Dedifferentiated amniotic fluid mesenchymal stem cell (primary cell): ENCODE results near the gene MXD4.

Source experiments
- DNase-seq: peaks from one replicate; pipeline ENCODE4 v3.0.0-alpha.2; 2016; ENCODE audit errors: extremely low spot score

Gene MXD4

GRCh38 chr4:2291705-2292645, 30.1 kb upstream of the MXD4 start:
- DNase-seq, result no peak

- DNase-seq, result no peak
Measured at GRCh38 chr4:2290974-2291704, 29.2 kb upstream of the MXD4 start.

GRCh38 chr4:2290488-2290887, 28.6 kb upstream of the MXD4 start:
- no peak for DNase-seq

GRCh38 chr4:2289955-2290333, 28.0 kb upstream of the MXD4 start:
- DNase-seq, result no peak

GRCh38 chr4:2289311-2289954, 27.5 kb upstream of the MXD4 start:
- no peak for DNase-seq

- no peak for DNase-seq
Measured at GRCh38 chr4:2288051-2288541, 26.2 kb upstream of the MXD4 start.

GRCh38 chr4:2287594-2287915, 25.6 kb upstream of the MXD4 start:
- no peak for DNase-seq

GRCh38 chr4:2286904-2287593, 25.1 kb upstream of the MXD4 start:
- DNase-seq, result no peak

GRCh38 chr4:2285613-2286381, 23.9 kb upstream of the MXD4 start:
- no peak for DNase-seq

- DNase-seq, result no peak
Measured at GRCh38 chr4:2284934-2285612, 23.2 kb upstream of the MXD4 start.

- DNase-seq, result no peak
Measured at GRCh38 chr4:2284161-2284933, 22.4 kb upstream of the MXD4 start.

- DNase-seq, result no peak
Measured at GRCh38 chr4:2283199-2283711, 21.3 kb upstream of the MXD4 start.

GRCh38 chr4:2281575-2282343, 19.9 kb upstream of the MXD4 start:
- no peak for DNase-seq

GRCh38 chr4:2280531-2281300, 18.8 kb upstream of the MXD4 start:
- no peak for DNase-seq

- DNase-seq, result no peak
Measured at GRCh38 chr4:2277956-2278355, 16.0 kb upstream of the MXD4 start.

- DNase-seq, result no peak
Measured at GRCh38 chr4:2276581-2277325, 14.8 kb upstream of the MXD4 start.

- DNase-seq, result no peak
Measured at GRCh38 chr4:2275546-2276251, 13.8 kb upstream of the MXD4 start.
